ENCODE results near the gene ZBTB7C. TPM values are rescaled to one million over a fixed set of nuclear protein-coding genes. Genes with fewer than 3 reads are reported as not detected.

The ZBTB7C gene
- total RNA-seq, 2 donors from 2014 or later, result 1.3 to 2.3 TPM

DNA sequence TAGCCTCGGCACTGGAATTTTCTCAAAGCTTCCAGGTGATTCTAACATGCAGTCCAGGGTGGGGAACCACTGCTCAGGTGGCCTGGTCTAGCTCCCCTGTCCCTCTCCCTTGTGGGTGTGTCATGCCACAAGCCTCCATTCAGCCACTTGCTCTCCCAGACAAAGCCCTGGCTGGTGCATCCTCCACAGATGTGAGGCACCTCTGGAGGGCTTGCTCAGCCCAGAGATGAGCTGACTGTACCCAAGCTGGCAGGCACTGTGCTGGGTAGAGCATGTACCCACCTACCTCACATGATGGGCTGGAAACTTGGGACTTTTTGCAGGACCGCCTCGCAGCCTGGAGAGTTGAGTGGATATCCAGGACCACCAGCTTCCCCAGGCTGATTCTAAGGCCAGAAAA, 88.1 kb downstream of the ZBTB7C start:
- no peaks in the 10 kb centered on the region for H3K9me3 ChIP-seq
- no peak overlapping the region for H3K27ac ChIP-seq
- no peaks in the 10 kb centered on the region for H3K4me1 ChIP-seq
- DNase-seq (no peak), ATAC-seq (no peak)
- WGBS, 2 donors, result 88 to 100% methylated on average over 1 to 3 of the region's 3 CpGs
- intact Hi-C loops (cut with DNase I), result no loop called here
- H3K4me3 ChIP-seq, result no peak overlapping the region
- no peaks in the 10 kb centered on the region for H3K36me3 ChIP-seq (replicated peaks in 1 of 2; ENCODE audit: insufficient read depth in 1 of 2, low read depth in 2 of 2)
- H3K27me3 ChIP-seq, result no peaks in the 10 kb centered on the region
- TF ChIP-seq CTCF (IDR thresholded peaks at IDR 0.05) (no peak), POLR2A (IDR thresholded peaks at IDR 0.05) (no peak)

GRCh38 chr18:48320639-48320945, 88.6 kb downstream of the ZBTB7C start:
- no peak for ATAC-seq
- no peak overlapping the region for H3K27ac ChIP-seq

GRCh38 chr18:48319801-48320638, 89.2 kb downstream of the ZBTB7C start:
- no peak for TF ChIP-seq POLR2A (IDR thresholded peaks at IDR 0.05)
- TF ChIP-seq CTCF (IDR thresholded peaks at IDR 0.05), result no peak
- Histone ChIP-seq H3K9me3 (no peaks in the 10 kb centered on the region), H3K4me3 (no peak overlapping the region), H3K4me1 (no peaks in the 10 kb centered on the region), H3K27me3 (no peaks in the 10 kb centered on the region), H3K36me3 (replicated peaks in 1 of 2; ENCODE audit: insufficient read depth in 1 of 2, low read depth in 2 of 2) (no peaks in the 10 kb centered on the region), H3K27ac (no peak overlapping the region)
- ATAC-seq (no peak), DNase-seq (no peak)
- intact Hi-C loops (cut with DNase I), result no loop called here
- 69 to 74% methylated on average over 9 to 10 of the region's 10 CpGs for WGBS, 2 donors

More at GRCh38 chr18:48320639-48320945, 88.6 kb downstream of the ZBTB7C start:
- no peaks in the 10 kb centered on the region for H3K27me3 ChIP-seq
- WGBS, 2 donors, result 56 to 65% methylated on average over 3 to 4 of the region's 4 CpGs
- TF ChIP-seq CTCF (IDR thresholded peaks at IDR 0.05), result no peak
- no peak for TF ChIP-seq POLR2A (IDR thresholded peaks at IDR 0.05)
- intact Hi-C loops (cut with DNase I), result no loop called here
- no peaks in the 10 kb centered on the region for H3K9me3 ChIP-seq
- H3K4me3 ChIP-seq, result no peak overlapping the region
- no peaks in the 10 kb centered on the region for H3K36me3 ChIP-seq (replicated peaks in 1 of 2; ENCODE audit: insufficient read depth in 1 of 2, low read depth in 2 of 2)
- no peaks in the 10 kb centered on the region for H3K4me1 ChIP-seq
- DNase-seq, result no peak

- TF ChIP-seq CTCF (IDR thresholded peaks at IDR 0.05) (no peak), POLR2A (IDR thresholded peaks at IDR 0.05) (no peak)
- no peaks in the 10 kb centered on the region for H3K27me3 ChIP-seq
- DNase-seq (no peak), ATAC-seq (no peak)
- H3K4me1 ChIP-seq, result no peaks in the 10 kb centered on the region
- H3K36me3 ChIP-seq (replicated peaks in 1 of 2; ENCODE audit: insufficient read depth in 1 of 2, low read depth in 2 of 2), result no peaks in the 10 kb centered on the region
- 79 to 91% methylated on average over 4 to 8 of the region's 8 CpGs for WGBS, 2 donors
- no peak overlapping the region for H3K27ac ChIP-seq
- H3K9me3 ChIP-seq, result no peaks in the 10 kb centered on the region
- H3K4me3 ChIP-seq, result no peak overlapping the region
- intact Hi-C loops (cut with DNase I), result no loop called here
Measured at GRCh38 chr18:48318436-48318835, 90.7 kb downstream of the ZBTB7C start.

Data from body of pancreas (tissue), 4 donors.